Activated CD4-positive, alpha-beta T cell treated with anti-CD3 and anti-CD28 coated beads, Interleukin-2, amount 50 U/mL, for 4 hours (primary cell): ENCODE measurements around the gene MON1B.
"Not testable (repeated sequence)": the region's sequence is repeated elsewhere in the genome, so short reads cannot be mapped to it uniquely, and the experiment has no call there.

ENCODE experiments used
- DNase-seq, 2 experiments: peaks; one replicate each; pipeline ENCODE4 v3.0.0-alpha.2; 2020

The MON1B gene

GRCh38 chr16:77199211-77199610 lies 8.2 kb downstream of the MON1B start, which contains the start of gene SYCE1L:
Gene SYCE1L (plus strand): TSS chr16:77199408. CDS start chr16:77199452, 44 bp downstream.
- no peak for DNase-seq

GRCh38 chr16:77206533-77206932 lies 15.5 kb downstream of the MON1B start:
- no peak for DNase-seq

- DNase-seq: no peak
Observed at GRCh38 chr16:77207030-77207429, 16.0 kb downstream of the MON1B start.

GRCh38 chr16:77208382-77208781 lies 17.4 kb downstream of the MON1B start:
- no peak for DNase-seq

- peak; percentile 61 to 71 for DNase-seq
Observed at GRCh38 chr16:77211880-77212740, 21.1 kb downstream of the MON1B start.

GRCh38 chr16:77212741-77213541 lies 22.0 kb downstream of the MON1B start:
- peak; percentile 68 to 69 for DNase-seq

GRCh38 chr16:77213542-77214106 lies 22.6 kb downstream of the MON1B start:
- DNase-seq: no peak

GRCh38 chr16:77214411-77215138 lies 23.6 kb downstream of the MON1B start:
- no peak for DNase-seq

- DNase-seq: no peak
Observed at GRCh38 chr16:77219437-77219836, 28.4 kb downstream of the MON1B start.

- no peak for DNase-seq
Observed at GRCh38 chr16:77220427-77220826, 29.4 kb downstream of the MON1B start.

GRCh38 chr16:77221482-77221881 lies 30.5 kb downstream of the MON1B start:
- DNase-seq: no peak

- no peak for DNase-seq
Observed at GRCh38 chr16:77223184-77223583, 32.2 kb downstream of the MON1B start.

- no peak for DNase-seq
Observed at GRCh38 chr16:77225182-77225581, 34.2 kb downstream of the MON1B start.

- DNase-seq: no peak
Observed at GRCh38 chr16:77227745-77228144, 36.8 kb downstream of the MON1B start.

- DNase-seq: no peak
Observed at GRCh38 chr16:77231047-77231446, 40.1 kb downstream of the MON1B start.

GRCh38 chr16:77233799-77234519 lies 43.0 kb downstream of the MON1B start:
- no peak for DNase-seq

- no peak for DNase-seq
Observed at GRCh38 chr16:77234611-77235010, 43.6 kb downstream of the MON1B start.

- DNase-seq: peak; percentile 84 to 86
Observed at GRCh38 chr16:77236063-77236511, 45.1 kb downstream of the MON1B start.

GRCh38 chr16:77238593-77238992 lies 47.6 kb downstream of the MON1B start:
- DNase-seq: no peak

- not testable (repeated sequence) for DNase-seq
Observed at GRCh38 chr16:77242471-77242870, 51.5 kb downstream of the MON1B start.

- DNase-seq: no peak
Observed at GRCh38 chr16:77246150-77246549, 55.2 kb downstream of the MON1B start.

- DNase-seq: no peak
Observed at GRCh38 chr16:77250400-77250799, 59.4 kb downstream of the MON1B start.
